M059J (cell line): Measurements from ENCODE around the gene LRRC17. TPM values are rescaled to one million over a fixed set of nuclear protein-coding genes. Genes with fewer than 3 reads are reported as not detected.
A peak's percentile ranks its signal among the peaks of the same experiment; 100 is the strongest.
"Not testable (repeated sequence)": the region's sequence is repeated elsewhere in the genome, so short reads cannot be mapped to it uniquely, and the experiment has no call there.

ENCODE experiments used
- DNase-seq: peaks from one replicate; pipeline ENCODE4 v3.0.0-alpha.2; 2012; ENCODE audit warnings: low read depth
- total RNA-seq: library from RNA; depleted of rRNA; stranded (reverse); fragments of >200 nt; shearing (Covaris generic); gene quantifications from 2 replicates; pipeline ENCODE4 v1.2.3, GENCODE V29; 2014

LRRC17 gene
- total RNA-seq, 1 experiment from 2014 or later, result 108 TPM

GRCh38 chr7:102942181-102942866, 29.5 kb downstream of the LRRC17 start:
- DNase-seq, result no peak

- DNase-seq, result no peak
Measured at GRCh38 chr7:102942868-102943267, 30.1 kb downstream of the LRRC17 start.

- no peak for DNase-seq
Measured at GRCh38 chr7:102943423-102944169, 30.8 kb downstream of the LRRC17 start.

DNA sequence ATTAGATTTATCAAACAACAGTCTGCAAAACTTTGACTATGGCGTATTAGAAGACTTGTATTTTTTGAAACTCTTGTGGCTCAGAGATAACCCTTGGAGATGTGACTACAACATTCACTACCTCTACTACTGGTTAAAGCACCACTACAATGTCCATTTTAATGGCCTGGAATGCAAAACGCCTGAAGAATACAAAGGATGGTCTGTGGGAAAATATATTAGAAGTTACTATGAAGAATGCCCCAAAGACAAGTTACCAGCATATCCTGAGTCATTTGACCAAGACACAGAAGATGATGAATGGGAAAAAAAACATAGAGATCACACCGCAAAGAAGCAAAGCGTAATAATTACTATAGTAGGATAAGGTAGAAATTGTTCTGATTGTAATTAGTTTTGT, 31.4 kb downstream of the LRRC17 start:
- DNase-seq, result no peak

DNA sequence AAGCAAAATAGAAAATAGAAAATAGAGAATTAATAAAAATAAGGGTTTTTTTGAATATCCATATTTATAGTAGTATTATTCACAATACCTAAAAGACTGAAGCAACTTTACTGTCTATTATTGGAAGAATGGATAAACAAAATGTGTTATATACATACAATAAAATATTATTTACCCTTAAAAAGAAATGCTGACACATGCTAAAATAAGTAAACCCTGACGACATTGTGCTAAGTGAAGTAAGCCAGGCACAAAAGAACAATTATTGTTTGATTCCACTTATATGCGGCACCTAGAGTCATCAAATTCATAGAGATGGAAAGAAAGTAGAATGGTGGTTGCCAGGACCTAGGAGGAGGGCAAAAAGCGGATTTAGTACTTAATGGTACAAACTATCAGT, 39.0 kb downstream of the LRRC17 start:
- DNase-seq, result no peak

DNA sequence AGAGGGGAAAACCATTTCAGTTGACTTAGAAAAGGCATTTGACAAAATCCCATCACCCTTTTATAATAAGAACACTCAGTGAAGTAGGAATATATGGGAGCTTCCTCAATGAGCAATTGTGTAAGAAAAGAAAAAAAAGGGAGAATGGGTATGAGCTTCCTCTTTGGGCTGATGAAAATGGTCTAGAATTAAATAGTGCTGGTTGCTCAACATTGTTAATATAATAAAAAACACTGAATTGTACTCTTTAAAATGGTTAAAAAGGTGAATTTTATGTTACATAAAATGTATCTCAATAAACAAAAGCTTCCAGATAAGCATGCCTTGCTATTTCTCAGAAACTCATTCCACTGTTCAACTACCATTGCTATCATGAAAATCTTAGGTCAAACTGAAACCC, 40.6 kb downstream of the LRRC17 start:
- no peak for DNase-seq

- DNase-seq, result not testable (repeated sequence)
Measured at GRCh38 chr7:102954359-102954758, 41.6 kb downstream of the LRRC17 start.

GRCh38 chr7:102958004-102958403, 45.2 kb downstream of the LRRC17 start:
- not testable (repeated sequence) for DNase-seq

DNA sequence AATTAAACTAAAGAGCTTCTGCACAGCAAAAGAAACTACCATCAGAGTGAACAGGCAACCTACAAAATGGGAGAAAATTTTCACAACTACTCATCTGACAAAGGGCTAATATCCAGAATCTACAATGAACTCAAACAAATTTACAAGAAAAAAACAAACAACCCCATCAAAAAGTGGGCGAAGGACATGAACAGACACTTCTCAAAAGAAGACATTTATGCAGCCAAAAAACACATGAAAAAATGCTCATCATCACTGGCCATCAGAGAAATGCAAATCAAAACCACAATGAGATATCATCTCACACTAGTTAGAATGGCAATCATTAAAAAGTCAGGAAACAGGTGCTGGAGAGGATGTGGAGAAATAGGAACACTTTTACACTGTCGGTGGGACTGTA, 49.2 kb downstream of the LRRC17 start:
- DNase-seq, result not testable (repeated sequence)

GRCh38 chr7:102966465-102966864, 53.7 kb downstream of the LRRC17 start:
- DNase-seq, result no peak

GRCh38 chr7:102967798-102968197, 55.0 kb downstream of the LRRC17 start:
- peak; percentile 51 for DNase-seq

- DNase-seq, result peak; percentile 56
Measured at GRCh38 chr7:102973096-102973802, 60.4 kb downstream of the LRRC17 start.

- no peak for DNase-seq
Measured at GRCh38 chr7:102974366-102975236, 61.8 kb downstream of the LRRC17 start.

DNA sequence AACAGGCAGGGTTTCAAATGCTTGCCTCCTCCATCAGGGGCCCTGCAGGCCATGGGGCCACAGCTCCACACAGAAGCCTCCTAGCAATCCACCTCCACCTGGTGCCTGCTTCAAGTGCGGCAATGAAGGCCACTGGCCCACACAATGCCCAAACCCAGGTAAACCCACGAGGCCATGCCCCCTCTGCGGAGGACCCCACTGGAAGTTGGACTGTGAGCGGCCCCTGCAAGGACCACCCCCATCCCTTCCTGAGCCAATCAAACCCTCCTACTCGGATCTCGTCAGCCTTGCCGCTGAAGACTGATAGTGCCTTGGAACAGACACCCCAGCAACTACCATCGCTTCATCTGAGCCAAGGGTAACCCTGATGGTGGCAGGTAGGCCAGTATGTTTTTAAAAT, 63.1 kb downstream of the LRRC17 start:
- DNase-seq, result no peak

GRCh38 chr7:102976493-102976892, 63.7 kb downstream of the LRRC17 start:
- DNase-seq, result no peak

GRCh38 chr7:102977586-102977985, 64.8 kb downstream of the LRRC17 start:
- not testable (repeated sequence) for DNase-seq

DNA sequence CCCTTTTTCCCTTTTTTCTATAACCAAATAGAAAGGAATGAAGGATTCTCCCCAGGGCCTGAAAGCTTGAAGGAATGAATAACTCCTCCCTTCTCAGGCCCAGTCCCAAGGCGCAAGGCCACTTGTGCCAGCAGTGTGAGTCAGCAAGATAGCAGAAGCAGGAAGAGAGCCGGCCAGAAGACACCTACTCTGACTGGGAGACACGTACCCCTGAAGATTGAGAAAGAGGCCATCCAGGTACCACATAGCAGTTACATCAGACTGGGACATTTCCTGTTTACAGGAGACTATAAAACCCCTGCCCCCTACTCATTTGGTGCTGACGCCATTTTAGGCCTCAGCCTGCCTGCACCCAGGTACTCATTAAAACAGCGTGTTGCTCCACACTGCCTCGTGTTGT, 65.5 kb downstream of the LRRC17 start:
- peak; percentile 95 for DNase-seq

DNA sequence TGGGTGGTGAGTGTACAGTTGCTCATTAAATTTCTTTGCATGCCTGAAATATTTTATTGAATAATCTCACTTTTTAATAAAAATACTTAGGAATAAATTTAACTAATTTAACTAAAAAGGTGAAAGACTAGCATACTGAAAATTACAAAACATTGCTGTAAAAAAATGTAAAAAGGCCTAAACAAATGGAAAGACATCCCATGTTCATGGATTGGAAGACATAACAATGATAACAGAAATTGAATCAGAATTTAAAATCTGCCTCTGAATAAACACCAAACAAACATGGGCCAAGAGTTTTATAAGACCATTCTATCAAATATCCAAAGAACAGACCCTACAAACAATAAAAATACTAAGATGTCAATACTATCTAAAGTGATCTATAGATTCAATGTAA, 66.9 kb downstream of the LRRC17 start:
- no peak for DNase-seq

- DNase-seq, result no peak
Measured at GRCh38 chr7:102981451-102981850, 68.7 kb downstream of the LRRC17 start.

DNA sequence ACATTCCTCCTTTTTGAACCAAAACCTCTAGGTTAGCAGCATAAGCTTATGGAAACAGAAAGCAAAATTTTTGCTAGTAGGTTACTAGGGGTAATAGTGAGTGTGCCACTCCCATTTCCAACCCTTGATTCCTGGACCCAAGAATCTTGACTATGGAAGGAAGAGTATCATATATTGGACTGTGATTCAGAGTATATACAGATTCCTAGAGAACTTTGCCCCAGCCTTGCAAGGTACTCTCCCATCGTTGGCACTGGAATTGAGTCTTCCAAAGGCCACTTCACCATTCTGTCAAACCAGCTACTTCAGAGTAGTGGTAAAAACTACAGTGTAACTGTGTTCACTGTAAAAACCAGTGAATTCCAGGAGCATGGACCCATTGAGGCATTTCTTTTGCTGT, 69.4 kb downstream of the LRRC17 start:
- no peak for DNase-seq

DNA sequence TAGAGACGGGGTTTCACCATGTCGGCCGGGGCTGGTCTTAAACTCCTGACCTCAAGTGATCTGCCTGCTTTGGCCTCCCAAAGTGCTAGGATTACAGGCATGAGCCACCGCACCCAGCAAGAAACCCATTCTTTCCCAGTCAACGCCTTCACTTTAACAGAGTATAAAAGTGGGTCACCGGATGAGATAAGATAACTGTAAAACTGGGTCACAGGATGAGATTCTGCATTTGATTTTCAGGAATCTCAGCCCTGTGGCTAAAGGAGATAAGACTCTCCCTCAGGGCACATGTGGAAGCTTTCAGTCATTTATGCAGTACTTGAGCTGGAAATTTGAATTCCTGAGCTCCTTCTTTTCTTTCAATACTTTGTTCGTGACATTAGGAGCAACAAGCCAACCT, 70.8 kb downstream of the LRRC17 start:
- DNase-seq, result no peak
